ENCODE measurements around the gene CD27. TPM values are rescaled to one million over a fixed set of nuclear protein-coding genes. Genes with fewer than 3 reads are reported as not detected.

CD27 gene
- polyA plus RNA-seq, 1 of the 3 experiments (the other 2 are of a cell fraction): not detected

GRCh38 chr12:6470375-6471163 is 25.8 kb downstream of the CD27 start, which contains the start of gene VAMP1:
Gene VAMP1 (minus strand): TSS chr12:6470677. CDS start chr12:6470531, 146 bp downstream.
- Histone ChIP-seq H4K20me1 (ENCODE audit: insufficient read depth) (no peaks in the 10 kb centered on the region), H3K4me1 (ENCODE audit: control insufficient read depth in 1 of 2, insufficient read depth in 2 of 2, low read depth in 1 of 2, low read length in 1 of 2) (peaks cover 0 to 13% of the 10 kb centered on the region in 2 experiments; a peak in 2 of 4 replicates), H3K4me3 (ENCODE audit: low read depth in 2 of 2, low read length in 1 of 2) (peak within 1 kb of the TSS; percentile 77 to 92), H3K27me3 (ENCODE audit: insufficient read depth) (no peaks in the 10 kb centered on the region), H2AFZ (ENCODE audit: low read depth) (peak within 1 kb of the TSS; percentile 92), H3K9me2 (no peaks in the 10 kb centered on the region), H3K9me3 (no peaks in the 10 kb centered on the region), H3K36me3 (replicated peaks in 1 of 2; ENCODE audit: control insufficient read depth in 1 of 2, insufficient read depth in 2 of 2, low read length in 1 of 2) (peaks cover 7 to 11% of the 10 kb centered on the region in 2 experiments), H3F3A (replicated peaks; ENCODE audit: insufficient read depth) (peaks cover 11% of the 10 kb centered on the region), H3K27ac (ENCODE audit: low read depth in 2 of 2, low read length in 1 of 2) (peak within 1 kb of the TSS; percentile 91 to 98), H3K9ac (peak within 1 kb of the TSS; percentile 87), H3K4me2 (peak within 1 kb of the TSS; percentile 98), H3K79me2 (ENCODE audit: insufficient read depth) (peaks cover 37% of the 10 kb centered on the region)
- peak; percentile 97 for DNase-seq
- WGBS (ENCODE audit: low lambda C conversion rate): under 1% methylated on average over 25 of the region's 69 CpGs
- POLR2A ChIA-PET: interaction anchor here (0.5 to 2.9 kb wide), 19 partner anchors 14 to 219 kb away, joined by 3 to 23 read pairs (median 6); partner anchors contain the start of genes GAPDH, MRPL51, TAPBPL and ZNF384
- CTCF ChIA-PET: interaction anchor here (0.7 to 4.1 kb wide), 13 partner anchors 10 to 492 kb away, joined by 3 to 16 read pairs (median 3); partner anchors contain the start of gene MRPL51
- TF ChIP-seq PBX3 (IDR thresholded peaks at IDR 0.05): peak; percentile 98
- TF ChIP-seq NRF1 (IDR thresholded peaks at IDR 0.05; ENCODE audit: low read depth, low read length): peak; percentile 67
- TF ChIP-seq FOXM1 (IDR thresholded peaks at IDR 0.05; ENCODE audit: low read depth): no peak
- peak; percentile 78 for TF ChIP-seq MAX (IDR thresholded peaks at IDR 0.05; ENCODE audit: low read depth)
- no peak for TF ChIP-seq GATA2 (CRISPR knock-in tag; IDR thresholded peaks at IDR 0.05)
- no peak for TF ChIP-seq JUND (IDR thresholded peaks at IDR 0.05)
- 0 out of 2 replicates have a peak, but pooled peaks have one; percentile 17 for TF ChIP-seq ZBTB33 (IDR thresholded peaks at IDR 0.05; ENCODE audit: borderline replicate concordance, low read depth)
- 0 out of 2 replicates have a peak, but pooled peaks have one; percentile 17 for TF ChIP-seq IRF3 (IDR thresholded peaks at IDR 0.05; ENCODE audit: low read depth, low read length)
- TF ChIP-seq ELF1 (IDR thresholded peaks at IDR 0.05): peak; percentile 52
- TF ChIP-seq TCF12 (IDR thresholded peaks at IDR 0.05): peak; percentile 28; the same call in 1 of the 2 replicates
- TF ChIP-seq USF1 (IDR thresholded peaks at IDR 0.05; ENCODE audit: borderline replicate concordance, low read depth): no peak
- TF ChIP-seq POLR2AphosphoS5 (IDR thresholded peaks at IDR 0.05; ENCODE audit: low read depth, low read length): peak; percentile 100
- no peak; the same call in 1 of the 2 replicates for TF ChIP-seq NFIC (IDR thresholded peaks at IDR 0.05; ENCODE audit: borderline replicate concordance)
- peak; percentile 95 for TF ChIP-seq TAF1 (IDR thresholded peaks at IDR 0.05; ENCODE audit: borderline replicate concordance, low read depth, low read length)
- TF ChIP-seq RXRA (IDR thresholded peaks at IDR 0.05; ENCODE audit: borderline replicate concordance, low read depth): no peak; the same call in 1 of the 2 replicates
- no peak; a peak in 1 of 4 replicates for TF ChIP-seq EP300 (IDR thresholded peaks at IDR 0.05; ENCODE audit: borderline replicate concordance in 1 of 2, low read depth in 1 of 2, low read length in 1 of 2)
- TF ChIP-seq MXI1 (IDR thresholded peaks at IDR 0.05; ENCODE audit: low read depth, low read length): peak; percentile 79
- TF ChIP-seq FOSL2 (IDR thresholded peaks at IDR 0.05; ENCODE audit: borderline replicate concordance, low read depth): no peak
- TF ChIP-seq GABPA (IDR thresholded peaks at IDR 0.05; ENCODE audit: low read depth): no peak
- TF ChIP-seq RAD21 (IDR thresholded peaks at IDR 0.05; ENCODE audit: low read length): no peak
- TF ChIP-seq RFX5 (IDR thresholded peaks at IDR 0.05; ENCODE audit: low read length): no peak
- no peak for TF ChIP-seq MEF2A (IDR thresholded peaks at IDR 0.05; ENCODE audit: borderline replicate concordance, low read depth)
- no peak for TF ChIP-seq USF2 (IDR thresholded peaks at IDR 0.05; ENCODE audit: borderline replicate concordance, low read depth, low read length)
- peak; percentile 74 for TF ChIP-seq YY1 (IDR thresholded peaks at IDR 0.05; ENCODE audit: low read depth)
- TF ChIP-seq TEAD4 (IDR thresholded peaks at IDR 0.05; ENCODE audit: borderline replicate concordance, insufficient read depth): no peak
- no peak for TF ChIP-seq FOXJ3 (CRISPR knock-in tag; IDR thresholded peaks at IDR 0.05)

All from SK-N-SH (cell line).